ENCODE data around the gene BAG5. TPM values are rescaled to one million over a fixed set of nuclear protein-coding genes. Genes with fewer than 3 reads are reported as not detected.

Gene BAG5
- total RNA-seq, 1 donor from 2014 or later: 23.5 TPM

DNA sequence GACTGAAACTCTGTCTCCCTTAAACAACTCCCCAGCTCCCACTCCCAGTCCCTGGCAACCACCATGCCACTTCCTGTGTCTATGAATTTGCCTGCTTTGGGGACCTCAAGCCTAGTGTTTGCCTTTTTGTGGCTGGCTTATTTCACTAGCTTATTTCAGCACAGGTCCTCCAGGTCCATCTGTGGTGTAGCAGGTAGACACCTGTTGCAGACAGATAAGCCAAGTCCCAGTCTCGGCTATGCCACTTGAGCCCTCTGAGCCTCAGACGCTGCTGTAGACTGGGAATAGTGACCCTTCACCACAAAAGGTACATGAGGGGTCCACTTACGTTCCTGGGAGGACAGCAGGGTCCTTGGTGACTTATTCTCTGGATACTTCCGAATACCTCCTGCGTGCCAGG is 42.2 kb upstream of the BAG5 start:
- Mint-ChIP-seq H3K4me3 (ENCODE audit: low read depth) (no peak overlapping the region), H3K4me1 (ENCODE audit: low read depth) (no peaks in the 10 kb centered on the region), H3K27me3 (peaks cover 21% of the 10 kb centered on the region), H3K27ac (peak overlapping the region; percentile 73), H3K36me3 (ENCODE audit: insufficient read depth) (no peaks in the 10 kb centered on the region), H3K9me3 (ENCODE audit: low read depth) (no peaks in the 10 kb centered on the region)
- DNase-seq (ENCODE audit: low spot score, unreplicated experiment): no peak
- no peak for TF ChIP-seq CTCF (IDR thresholded peaks at IDR 0.05; ENCODE audit: unreplicated experiment)

- H3K36me3 Mint-ChIP-seq (ENCODE audit: insufficient read depth): no peaks in the 10 kb centered on the region
- H3K27me3 Mint-ChIP-seq: no peaks in the 10 kb centered on the region
- TF ChIP-seq CTCF (IDR thresholded peaks at IDR 0.05; ENCODE audit: unreplicated experiment): no peak
- no peak overlapping the region for H3K4me3 Mint-ChIP-seq (ENCODE audit: low read depth)
- H3K4me1 Mint-ChIP-seq (ENCODE audit: low read depth): peaks cover 1% of the 10 kb centered on the region
- no peak for DNase-seq (ENCODE audit: low spot score, unreplicated experiment)
- no peak overlapping the region for H3K27ac Mint-ChIP-seq
- H3K9me3 Mint-ChIP-seq (ENCODE audit: low read depth): no peaks in the 10 kb centered on the region
These were observed 38.0 kb upstream of the BAG5 start for GRCh38 chr14:103600503-103600902.

GRCh38 chr14:103597623-103598377 is 35.3 kb upstream of the BAG5 start:
- DNase-seq (ENCODE audit: low spot score, unreplicated experiment): no peak
- H3K36me3 Mint-ChIP-seq (ENCODE audit: insufficient read depth): no peaks in the 10 kb centered on the region
- no peak overlapping the region for H3K4me3 Mint-ChIP-seq (ENCODE audit: low read depth)
- TF ChIP-seq CTCF (IDR thresholded peaks at IDR 0.05; ENCODE audit: unreplicated experiment): no peak
- H3K27ac Mint-ChIP-seq: no peak overlapping the region
- no peaks in the 10 kb centered on the region for H3K9me3 Mint-ChIP-seq (ENCODE audit: low read depth)
- no peaks in the 10 kb centered on the region for H3K27me3 Mint-ChIP-seq
- H3K4me1 Mint-ChIP-seq (ENCODE audit: low read depth): peaks cover 13% of the 10 kb centered on the region

- Mint-ChIP-seq H3K36me3 (ENCODE audit: insufficient read depth) (peaks cover 1% of the 10 kb centered on the region), H3K4me1 (ENCODE audit: low read depth) (peaks cover 13% of the 10 kb centered on the region), H3K27ac (peak overlapping the region; percentile 94), H3K27me3 (no peaks in the 10 kb centered on the region), H3K4me3 (ENCODE audit: low read depth) (no peak overlapping the region), H3K9me3 (ENCODE audit: low read depth) (no peaks in the 10 kb centered on the region)
- DNase-seq (ENCODE audit: low spot score, unreplicated experiment): no peak
- no peak for TF ChIP-seq CTCF (IDR thresholded peaks at IDR 0.05; ENCODE audit: unreplicated experiment)
These were observed 31.8 kb upstream of the BAG5 start for GRCh38 chr14:103594265-103594664.

- Mint-ChIP-seq H3K4me3 (ENCODE audit: low read depth) (no peak overlapping the region), H3K27ac (no peak overlapping the region), H3K27me3 (no peaks in the 10 kb centered on the region), H3K4me1 (ENCODE audit: low read depth) (peaks cover 13% of the 10 kb centered on the region), H3K36me3 (ENCODE audit: insufficient read depth) (peaks cover 6% of the 10 kb centered on the region), H3K9me3 (ENCODE audit: low read depth) (no peaks in the 10 kb centered on the region)
- DNase-seq (ENCODE audit: low spot score, unreplicated experiment): no peak
- TF ChIP-seq CTCF (IDR thresholded peaks at IDR 0.05; ENCODE audit: unreplicated experiment): no peak
These were observed 31.1 kb upstream of the BAG5 start for GRCh38 chr14:103593577-103593976.

Data from progenitor cell of endocrine pancreas (in vitro differentiated cells).